Smooth muscle cell (in vitro differentiated cells): Measurements from ENCODE around the gene TMPRSS6. TPM values are rescaled to one million over a fixed set of nuclear protein-coding genes. Genes with fewer than 3 reads are reported as not detected.

Source experiments
- DNase-seq: peaks from one replicate; lab custom pipeline; 2025; ENCODE audit not compliant: unreplicated experiment; lab: John Stamatoyannopoulos, UW
- H2AFZ ChIP-seq: fragments of 200-600 bp; sonication (generic); 2 replicates; pipeline ENCODE4 v1.6.0; 2016; ENCODE audit warnings: antibody characterized with exemption, low read depth, mild to moderate bottlenecking
- H3F3A ChIP-seq: fragments of 200-600 bp; sonication (generic); 2 replicates; pipeline ENCODE4 v1.6.0; 2017; ENCODE audit warnings: antibody characterized with exemption, low read depth
- H3K27ac ChIP-seq: fragments of 200-600 bp; sonication (generic); 2 replicates; pipeline ENCODE4 v1.5.1; 2016; ENCODE audit warnings: low read depth, mild to moderate bottlenecking
- H3K27me3 ChIP-seq: fragments of 200-600 bp; sonication (generic); 2 replicates; pipeline ENCODE4 v1.6.1; 2016; ENCODE audit warnings: low read depth, mild to moderate bottlenecking
- H3K36me3 ChIP-seq: fragments of 200-600 bp; sonication (generic); 2 replicates; pipeline ENCODE4 v1.5.1; 2016; ENCODE audit warnings: low read depth
- H3K4me1 ChIP-seq: fragments of 200-600 bp; sonication (generic); 2 replicates; pipeline ENCODE4 v1.5.1; 2016; ENCODE audit warnings: low read depth
- H3K4me2 ChIP-seq: fragments of 200-600 bp; sonication (generic); 2 replicates; pipeline ENCODE4 v1.6.0; 2016; ENCODE audit warnings: mild to moderate bottlenecking
- H3K4me3 ChIP-seq: fragments of 200-600 bp; sonication (generic); 2 replicates; pipeline ENCODE4 v1.5.1; 2016; ENCODE audit warnings: mild to moderate bottlenecking
- H3K79me2 ChIP-seq: fragments of 200-600 bp; sonication (generic); 2 replicates; pipeline ENCODE4 v1.6.0; 2016; ENCODE audit warnings: low read depth, mild to moderate bottlenecking
- H3K9ac ChIP-seq: fragments of 200-600 bp; sonication (generic); 2 replicates; pipeline ENCODE4 v1.6.0; 2016; ENCODE audit warnings: low read depth
- H3K9me3 ChIP-seq: fragments of 200-600 bp; sonication (generic); replicated peaks from 2 replicates; pipeline ENCODE4 v1.5.1; 2016; ENCODE audit warnings: low read depth
- H4K20me1 ChIP-seq: fragments of 200-600 bp; sonication (generic); 2 replicates; pipeline ENCODE4 v1.6.0; 2016; ENCODE audit warnings: low read depth
- WGBS: methylation state at CpG from one replicate; pipeline ENCODE4 v1.1.7; 2016; ENCODE audit warnings: low lambda C conversion rate; 5-methylcytosine and 5-hydroxymethylcytosine counted together
- polyA plus RNA-seq: library from polyadenylated mRNA; unstranded; fragments of >200 nt; fragmentation: Nextera tagmentation; extraction: Ambion mirVana; gene quantifications from 2 replicates; pipeline ENCODE4 v1.2.1, GENCODE V29; 2016
- total RNA-seq: library from RNA; depleted of rRNA; stranded (reverse); fragments of >200 nt; gene quantifications from 2 replicates; pipeline ENCODE4 v1.2.3, GENCODE V29; 2014
- TF ChIP-seq, protein P1 (sequence below): fragments of 200-600 bp; sonication (generic); IDR thresholded peaks from 2 replicates; pipeline ENCODE4 v1.5.1; 2017; ENCODE audit warnings: borderline replicate concordance, mild to moderate bottlenecking, antibody characterized with exemption; ENCODE audit not compliant: insufficient read depth, poor library complexity, severe bottlenecking

TMPRSS6 gene
- total and polyA plus RNA-seq, 2 experiments from 2014 or later, result not detected

DNA sequence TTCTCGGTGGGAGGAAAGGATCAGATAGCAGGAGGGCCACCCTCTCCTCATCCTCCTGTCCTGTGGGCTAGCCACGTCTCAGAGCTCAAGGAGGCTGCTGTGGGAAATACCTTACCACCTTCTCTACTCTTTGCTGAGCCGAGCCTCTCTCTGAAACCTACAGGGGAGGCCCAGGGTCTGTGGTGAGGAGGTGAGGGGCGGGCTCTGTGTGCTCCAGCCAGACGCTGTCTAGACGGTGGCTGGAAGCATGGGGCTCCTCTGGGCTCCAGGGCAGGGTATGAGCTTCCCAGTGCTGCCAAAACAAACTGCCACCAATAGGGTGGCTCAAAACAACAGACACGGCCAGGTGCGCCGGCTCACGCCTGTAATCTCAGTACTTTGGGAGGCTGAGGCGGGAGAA lies 5.5 kb upstream of the TMPRSS6 start:
- Histone ChIP-seq H3K9ac (no peak overlapping the region), H3K27me3 (no peaks in the 10 kb centered on the region), H4K20me1 (no peaks in the 10 kb centered on the region), H2AFZ (no peak overlapping the region), H3K79me2 (no peaks in the 10 kb centered on the region), H3K4me2 (no peak overlapping the region), H3K9me3 (no peaks in the 10 kb centered on the region), H3K4me3 (no peak overlapping the region), H3K27ac (no peak overlapping the region), H3F3A (no peaks in the 10 kb centered on the region), H3K4me1 (no peaks in the 10 kb centered on the region), H3K36me3 (no peaks in the 10 kb centered on the region)
- TF ChIP-seq, protein P1, sequence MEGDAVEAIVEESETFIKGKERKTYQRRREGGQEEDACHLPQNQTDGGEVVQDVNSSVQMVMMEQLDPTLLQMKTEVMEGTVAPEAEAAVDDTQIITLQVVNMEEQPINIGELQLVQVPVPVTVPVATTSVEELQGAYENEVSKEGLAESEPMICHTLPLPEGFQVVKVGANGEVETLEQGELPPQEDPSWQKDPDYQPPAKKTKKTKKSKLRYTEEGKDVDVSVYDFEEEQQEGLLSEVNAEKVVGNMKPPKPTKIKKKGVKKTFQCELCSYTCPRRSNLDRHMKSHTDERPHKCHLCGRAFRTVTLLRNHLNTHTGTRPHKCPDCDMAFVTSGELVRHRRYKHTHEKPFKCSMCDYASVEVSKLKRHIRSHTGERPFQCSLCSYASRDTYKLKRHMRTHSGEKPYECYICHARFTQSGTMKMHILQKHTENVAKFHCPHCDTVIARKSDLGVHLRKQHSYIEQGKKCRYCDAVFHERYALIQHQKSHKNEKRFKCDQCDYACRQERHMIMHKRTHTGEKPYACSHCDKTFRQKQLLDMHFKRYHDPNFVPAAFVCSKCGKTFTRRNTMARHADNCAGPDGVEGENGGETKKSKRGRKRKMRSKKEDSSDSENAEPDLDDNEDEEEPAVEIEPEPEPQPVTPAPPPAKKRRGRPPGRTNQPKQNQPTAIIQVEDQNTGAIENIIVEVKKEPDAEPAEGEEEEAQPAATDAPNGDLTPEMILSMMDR, result no peak
- DNase-seq, result no peak
- 82% methylated on average over 11 of the region's 11 CpGs for WGBS

GRCh38 chr22:37113757-37114156 lies 4.2 kb upstream of the TMPRSS6 start:
- no peak overlapping the region for H3K9ac ChIP-seq
- TF ChIP-seq, protein P1, result no peak
- H3K4me3 ChIP-seq, result no peak overlapping the region
- no peak overlapping the region for H2AFZ ChIP-seq
- H3K36me3 ChIP-seq, result no peaks in the 10 kb centered on the region
- 82% methylated on average over 8 of the region's 8 CpGs for WGBS
- H3K27ac ChIP-seq, result no peak overlapping the region
- H3K79me2 ChIP-seq, result no peaks in the 10 kb centered on the region
- no peak overlapping the region for H3K4me2 ChIP-seq
- no peaks in the 10 kb centered on the region for H3K27me3 ChIP-seq
- no peaks in the 10 kb centered on the region for H3K9me3 ChIP-seq
- H3F3A ChIP-seq, result no peaks in the 10 kb centered on the region
- no peaks in the 10 kb centered on the region for H3K4me1 ChIP-seq
- H4K20me1 ChIP-seq, result no peaks in the 10 kb centered on the region
- DNase-seq, result no peak

GRCh38 chr22:37112084-37112728 lies 2.7 kb upstream of the TMPRSS6 start:
- no peaks in the 10 kb centered on the region for H3K36me3 ChIP-seq
- H3K4me3 ChIP-seq, result no peak overlapping the region
- no peak overlapping the region for H3K9ac ChIP-seq
- H3K4me2 ChIP-seq, result no peak overlapping the region
- H3K79me2 ChIP-seq, result no peaks in the 10 kb centered on the region
- H3F3A ChIP-seq, result no peaks in the 10 kb centered on the region
- H2AFZ ChIP-seq, result no peak overlapping the region
- TF ChIP-seq, protein P1, result no peak
- 78% methylated on average over 12 of the region's 12 CpGs for WGBS
- no peak overlapping the region for H3K27ac ChIP-seq
- H3K4me1 ChIP-seq, result no peaks in the 10 kb centered on the region
- H3K9me3 ChIP-seq, result no peaks in the 10 kb centered on the region
- no peak for DNase-seq
- no peaks in the 10 kb centered on the region for H4K20me1 ChIP-seq
- no peaks in the 10 kb centered on the region for H3K27me3 ChIP-seq

DNA sequence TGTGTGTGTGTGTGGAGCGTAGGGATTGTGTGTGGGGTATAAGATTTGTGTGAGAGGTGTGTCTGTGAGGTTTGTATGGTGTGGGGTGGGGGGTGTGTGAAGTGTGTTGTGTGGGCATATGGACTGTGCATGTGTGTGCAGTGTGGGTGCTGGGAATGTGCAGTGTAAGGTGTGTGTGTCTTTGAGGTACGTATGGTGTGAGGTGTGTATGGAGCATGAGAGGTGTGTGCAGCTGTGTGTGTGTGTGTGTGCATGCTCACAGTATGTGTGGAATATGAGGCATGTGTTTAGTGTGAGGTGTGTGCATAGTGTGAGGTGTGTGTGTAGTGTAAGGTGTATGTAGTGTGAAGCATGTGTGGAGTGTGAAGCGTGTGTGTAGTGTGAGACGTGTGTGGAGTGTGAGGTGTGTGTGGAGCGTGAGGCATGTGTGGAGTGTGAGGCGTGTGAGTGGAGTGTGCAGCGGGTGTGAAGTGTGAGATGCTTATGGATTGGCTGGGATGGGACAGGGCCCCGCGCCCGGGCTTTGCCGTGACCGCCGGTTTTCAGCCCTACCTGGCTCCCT lies 1.7 kb upstream of the TMPRSS6 start:
- 93% methylated on average over 2 of the region's 13 CpGs for WGBS
- Histone ChIP-seq H2AFZ (no peak overlapping the region), H3K27ac (no peak overlapping the region), H3F3A (no peaks in the 10 kb centered on the region), H3K36me3 (no peaks in the 10 kb centered on the region), H3K9me3 (no peaks in the 10 kb centered on the region), H3K4me3 (no peak overlapping the region), H3K27me3 (no peaks in the 10 kb centered on the region), H3K79me2 (no peaks in the 10 kb centered on the region), H3K4me2 (no peak overlapping the region), H4K20me1 (no peaks in the 10 kb centered on the region), H3K9ac (no peak overlapping the region), H3K4me1 (no peaks in the 10 kb centered on the region)
- no peak for DNase-seq
- TF ChIP-seq, protein P1, result no peak
